A549 treated with AZD9567 at 1 μM for 4 hours (cell line): ENCODE data around the gene OVAAL. TPM values are rescaled to one million over a fixed set of nuclear protein-coding genes. Genes with fewer than 3 reads are reported as not detected.

Experiments used
- total RNA-seq: library from RNA; stranded (reverse); fragments of 200-300 nt; extraction: Qiagen RNA extraction; gene quantifications from 5 replicates; pipeline ENCODE4 v1.2.3, GENCODE V29; 2022; ENCODE audit not compliant: insufficient read depth

Gene OVAAL
- total RNA-seq: 0.05 to 0.07 TPM in 2 of 5 replicates, not detected in the others

DNA sequence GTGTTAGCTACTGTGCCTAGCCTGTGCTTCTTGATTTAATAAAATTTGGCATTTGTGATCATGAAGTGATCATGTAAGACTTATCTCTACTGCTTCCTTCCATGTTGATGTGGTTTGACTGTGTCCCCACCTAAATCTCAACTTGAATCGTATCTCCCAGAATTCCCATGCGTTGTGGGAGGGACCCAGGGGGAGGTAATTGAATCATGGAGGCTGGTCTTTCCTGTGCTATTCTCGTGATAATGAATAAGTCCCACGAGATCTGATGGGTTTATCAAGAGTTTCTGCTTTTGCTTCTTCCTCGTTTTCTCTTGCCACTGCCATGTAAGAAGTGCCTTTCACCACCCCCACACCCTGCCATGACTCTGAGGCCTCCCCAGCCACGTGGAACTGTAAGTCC is at the start of gene OVAAL:
Gene OVAAL, plus strand, starts transcription at position 301 of the 400 bp plus-strand sequence.

Other genes starting within 250 kb of the OVAAL start
- gene ACBD6, start 56.4 kb upstream of the OVAAL start, total RNA-seq: 51.0 to 59.2 TPM (median 56.7 TPM) in 5 replicates
- 18.4 to 35.9 TPM (median 23.6 TPM) in 5 replicates for gene XPR1, start 73.1 kb downstream of the OVAAL start, total RNA-seq